Stimulated activated CD8-positive, alpha-beta memory T cell treated with anti-CD3 and anti-CD28 coated beads, Interleukin-7, amount 100 ng/mL, for 1 hour (primary cell): ENCODE data around the gene TRIM54.
"Not testable (repeated sequence)": the region's sequence is repeated elsewhere in the genome, so short reads cannot be mapped to it uniquely, and the experiment has no call there.

Source experiments
- DNase-seq, 2 donors: peaks; one replicate each; pipeline ENCODE4 v3.0.0-alpha.2; 2020; ENCODE audit warnings: low read depth in 2 of 2

The TRIM54 gene

DNA sequence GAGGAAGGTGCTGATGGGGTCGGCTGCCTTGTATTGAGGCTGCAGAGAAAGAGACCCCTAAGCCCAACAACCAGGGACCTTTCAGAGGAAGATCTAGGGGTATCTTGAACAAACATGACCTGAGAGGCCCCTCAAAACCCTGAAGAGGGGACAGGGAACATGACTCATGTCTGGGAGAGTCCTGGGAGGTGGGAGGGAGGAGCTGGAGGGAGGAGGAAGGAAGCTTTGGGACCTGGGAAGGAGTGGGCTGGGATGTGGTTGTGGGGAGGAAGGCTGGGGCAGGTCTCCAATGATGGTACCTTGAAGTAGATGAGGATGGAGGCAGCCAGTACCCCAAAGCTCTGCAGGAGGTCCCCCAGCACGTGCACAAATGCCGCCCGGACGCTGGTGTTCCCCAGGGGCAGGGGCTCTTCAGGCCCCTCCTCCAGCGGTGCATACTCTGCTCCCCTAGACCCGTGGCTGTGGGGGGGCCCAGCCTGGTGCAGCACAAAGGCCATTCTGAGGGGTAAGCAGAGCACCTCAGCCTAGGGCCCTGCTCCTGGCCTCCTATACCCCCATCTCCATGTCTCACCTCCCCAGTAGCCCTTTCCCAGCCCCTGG, 25.3 kb upstream of the TRIM54 start:
- no peak for DNase-seq

DNA sequence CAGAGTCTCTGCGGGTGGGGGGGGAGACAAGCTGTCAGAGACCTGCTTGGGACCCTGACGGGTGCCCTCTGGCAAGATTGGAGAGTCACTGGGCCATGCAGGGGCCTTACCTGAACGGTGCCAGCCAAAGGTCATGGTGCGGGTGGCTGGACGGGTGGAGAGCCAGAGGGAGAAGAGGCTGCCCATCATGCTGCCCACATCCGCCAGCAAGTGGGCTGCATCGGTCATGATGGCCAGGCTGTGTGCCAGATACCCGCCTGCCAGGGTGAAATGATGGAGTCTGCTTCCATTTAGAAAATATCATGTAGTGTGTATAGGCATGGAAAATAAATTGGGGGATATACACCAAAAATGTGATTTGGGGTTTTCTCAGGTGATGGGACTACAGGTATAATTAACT, 24.2 kb upstream of the TRIM54 start:
- no peak for DNase-seq

DNA sequence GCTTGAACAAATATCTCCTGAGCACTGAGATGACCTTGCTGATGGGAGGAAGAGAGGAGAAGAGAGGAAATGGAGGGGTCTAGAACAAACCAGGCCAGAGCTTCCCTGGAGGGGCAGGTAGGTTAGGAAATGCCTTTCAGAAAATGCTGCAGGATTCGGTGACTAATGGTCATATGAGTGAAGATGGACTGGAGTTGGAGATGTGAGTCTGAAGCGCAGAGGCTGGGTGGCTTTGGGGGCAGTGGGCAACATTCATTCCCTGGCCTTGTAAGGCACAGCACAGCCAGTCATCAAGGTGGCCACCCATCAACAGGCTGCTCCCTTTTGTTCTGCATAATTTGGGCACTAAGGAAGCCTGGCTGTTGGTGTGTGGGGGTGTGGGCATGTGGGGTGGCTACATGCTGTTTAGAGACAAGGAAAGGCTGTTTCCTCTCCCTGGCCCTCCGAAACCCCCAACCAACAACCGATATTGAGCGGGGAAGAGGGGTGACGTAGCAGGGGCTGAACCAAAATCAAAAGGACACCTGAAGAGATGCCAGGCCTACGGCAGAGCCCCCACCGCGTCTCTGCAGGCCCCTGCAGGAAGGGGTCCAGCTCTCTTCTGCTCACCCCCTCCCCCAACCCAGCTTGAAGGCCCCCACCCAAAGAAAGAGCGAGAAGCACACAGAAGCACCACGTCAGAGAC, 20.8 kb upstream of the TRIM54 start:
- no peak for DNase-seq

DNA sequence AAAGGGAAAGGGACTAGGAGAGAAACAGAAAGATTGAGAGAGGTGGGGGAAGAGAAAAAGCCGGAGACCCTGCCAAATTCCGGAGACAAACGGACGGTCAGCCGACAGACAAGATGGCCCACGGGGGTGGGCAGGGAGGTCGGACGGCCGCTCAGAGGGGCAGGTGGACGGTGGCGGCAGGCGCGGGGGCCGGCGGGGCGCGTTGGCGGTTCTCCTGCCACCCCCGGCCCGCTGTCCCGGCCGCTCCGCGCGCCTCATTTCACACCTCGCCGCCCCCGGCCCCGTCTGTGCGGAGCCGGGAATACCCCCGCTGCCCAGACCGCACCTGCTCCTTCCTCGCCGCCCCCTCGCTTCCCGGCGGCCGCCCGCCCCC, 20.3 kb upstream of the TRIM54 start:
- no peak for DNase-seq

DNA sequence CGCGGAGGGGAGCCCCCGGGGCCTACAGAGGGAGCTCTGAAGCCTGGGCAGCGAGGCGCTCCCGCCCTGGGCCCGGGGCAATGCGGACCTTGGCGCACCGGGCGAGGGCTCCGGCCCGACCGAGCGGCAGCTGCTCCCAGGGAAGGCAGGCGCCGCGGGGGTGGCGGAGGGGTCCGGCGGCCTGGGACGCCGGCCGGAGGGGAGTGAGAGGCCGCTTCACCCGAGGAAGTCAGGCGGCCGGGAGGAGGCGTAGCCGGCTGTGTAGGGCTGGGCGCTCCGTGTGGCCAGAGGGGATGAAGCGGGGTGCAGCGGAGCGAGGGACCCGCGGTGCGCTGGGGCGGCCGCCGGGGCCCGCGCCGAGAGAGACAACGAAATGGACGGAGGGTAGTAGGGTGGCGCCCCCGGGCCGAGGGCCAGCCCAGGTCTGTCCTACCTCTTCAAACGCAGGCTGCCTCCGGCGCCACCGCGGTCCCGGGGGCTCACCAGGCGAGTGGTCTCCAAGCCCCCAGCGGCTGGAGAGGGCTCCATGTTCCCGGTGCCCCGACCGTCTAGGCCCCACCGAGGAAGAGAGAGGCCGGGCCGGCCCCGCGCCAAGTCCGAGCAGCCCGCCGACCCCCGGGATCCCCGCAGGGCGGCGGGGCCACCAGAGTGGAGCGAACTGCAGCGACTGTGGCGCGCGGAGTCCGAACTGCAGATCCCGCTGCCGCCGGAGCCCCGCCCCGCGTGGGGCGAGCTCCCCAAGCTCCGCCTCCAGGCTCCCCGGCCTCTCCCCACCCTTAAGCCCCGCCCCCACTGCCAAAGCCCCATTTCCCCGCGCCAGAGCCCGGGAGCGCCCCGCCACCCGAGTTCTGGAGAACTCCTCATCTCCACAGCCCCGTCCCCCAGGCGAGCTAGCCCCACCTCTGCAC, 19.6 kb upstream of the TRIM54 start, which contains the start of gene SLC30A3:
TSS of gene SLC30A3 (minus strand) at position 669 of the 908 bp plus-strand sequence. CDS start at position 528, 141 bp downstream.
- DNase-seq, result peak; percentile 30 to 37

DNA sequence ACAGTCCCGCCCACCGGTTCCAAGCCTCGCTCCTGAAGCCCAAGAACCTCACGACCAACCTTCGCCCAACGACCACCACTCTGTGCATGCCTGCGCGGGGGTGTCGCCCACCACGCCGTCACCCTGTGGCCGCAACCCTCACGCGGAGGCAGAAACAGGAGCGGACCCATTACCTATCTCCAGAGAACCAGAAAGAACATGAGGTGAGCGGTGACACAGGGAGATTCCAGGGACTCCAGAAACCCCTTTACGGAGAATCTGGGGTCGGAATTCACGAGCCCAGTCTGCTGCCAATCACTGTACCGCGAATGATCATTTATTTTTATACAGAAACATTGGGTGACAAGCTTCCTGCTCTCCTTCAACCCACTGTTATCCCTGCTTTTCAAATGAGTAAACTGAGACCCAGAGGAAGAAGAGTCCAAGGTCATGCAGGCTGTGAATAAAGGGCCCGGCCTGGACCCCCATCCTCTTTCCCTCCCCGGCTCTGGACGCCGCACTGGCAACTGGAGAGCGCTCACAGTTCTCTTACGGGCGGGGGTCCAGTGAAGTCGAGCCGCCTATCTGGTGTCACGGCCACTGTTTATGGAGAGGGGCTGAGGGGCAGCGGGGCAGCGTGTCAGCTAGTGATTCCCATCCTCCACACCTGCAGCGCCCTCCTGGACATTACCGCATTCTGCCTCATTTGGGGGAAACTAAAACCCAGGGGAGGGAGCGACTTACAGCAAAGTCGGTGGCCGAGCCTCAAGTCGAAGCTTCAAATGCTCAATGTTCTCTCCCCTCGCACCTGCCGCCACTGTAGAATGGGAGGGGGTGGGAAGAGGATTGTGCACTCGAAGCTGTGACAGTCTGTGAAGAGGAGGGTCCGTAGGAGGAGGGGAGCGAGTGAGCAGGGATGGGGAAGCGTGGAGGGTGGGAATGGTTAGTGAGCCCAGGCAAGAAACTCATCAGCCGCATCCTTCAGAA, 18.7 kb upstream of the TRIM54 start:
- no peak for DNase-seq

DNA sequence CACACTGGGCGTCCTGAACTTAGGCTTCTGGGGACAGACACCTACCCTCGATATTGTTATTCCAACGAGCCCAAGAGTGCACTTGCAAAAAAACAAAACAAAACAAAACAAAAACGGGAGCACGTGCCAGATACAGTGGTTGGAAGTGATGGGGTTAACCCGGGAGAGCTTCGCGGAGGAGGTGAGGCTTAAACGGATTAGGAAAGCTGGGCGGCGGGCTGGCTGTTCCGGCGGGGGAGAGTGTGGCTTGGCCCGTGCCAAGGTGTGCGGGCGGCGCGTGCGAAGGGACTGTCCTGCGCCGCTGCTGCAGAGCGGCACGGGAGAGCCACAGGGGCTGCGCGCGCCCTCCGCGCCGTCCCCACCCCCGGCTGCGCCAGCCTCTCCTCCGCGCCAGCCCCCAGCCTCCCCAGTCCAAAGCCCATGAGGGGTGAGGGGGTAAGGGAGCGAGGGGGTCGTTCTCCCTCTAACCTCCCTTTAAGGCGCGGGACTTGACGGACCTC, 17.9 kb upstream of the TRIM54 start:
- DNase-seq, result no peak

DNA sequence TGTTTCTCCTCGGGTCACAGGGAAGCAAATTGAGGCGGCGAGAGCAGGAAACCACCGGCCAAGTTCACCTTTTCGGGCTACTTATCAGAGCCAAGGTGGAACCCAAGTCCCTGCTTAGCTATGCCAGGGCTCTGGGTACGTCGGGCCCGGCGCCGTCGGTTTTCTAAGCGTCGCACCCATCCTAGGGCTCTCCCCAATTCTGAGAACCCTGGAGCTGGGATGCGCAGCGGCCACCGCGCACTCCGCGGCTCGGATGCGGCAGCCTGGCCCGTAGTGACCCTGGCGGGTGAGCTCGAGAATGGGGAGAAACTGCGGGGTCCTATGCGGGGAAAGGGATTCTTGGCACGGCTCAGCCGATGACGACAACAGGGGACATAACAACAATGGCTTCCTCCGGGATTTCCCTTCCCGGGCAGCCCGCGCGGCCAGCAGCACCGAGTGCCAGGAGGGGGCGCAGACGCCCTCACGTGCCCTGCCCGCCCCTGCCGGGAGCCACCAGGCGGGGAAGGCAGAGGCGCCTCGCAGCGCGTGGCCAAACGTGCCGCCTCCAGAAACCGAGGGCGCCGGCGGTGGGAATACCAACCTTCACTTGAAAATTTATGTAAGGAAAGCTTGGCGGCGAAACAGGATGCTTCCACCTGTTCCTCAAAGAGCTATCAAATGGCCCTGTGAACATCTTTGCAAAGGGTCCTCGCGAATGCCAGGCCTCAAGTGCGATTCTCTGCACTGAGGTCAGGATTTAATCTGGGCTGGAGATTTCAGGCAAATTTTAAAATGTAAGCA, 17.3 kb upstream of the TRIM54 start:
- peak; percentile 27 to 36 for DNase-seq

DNA sequence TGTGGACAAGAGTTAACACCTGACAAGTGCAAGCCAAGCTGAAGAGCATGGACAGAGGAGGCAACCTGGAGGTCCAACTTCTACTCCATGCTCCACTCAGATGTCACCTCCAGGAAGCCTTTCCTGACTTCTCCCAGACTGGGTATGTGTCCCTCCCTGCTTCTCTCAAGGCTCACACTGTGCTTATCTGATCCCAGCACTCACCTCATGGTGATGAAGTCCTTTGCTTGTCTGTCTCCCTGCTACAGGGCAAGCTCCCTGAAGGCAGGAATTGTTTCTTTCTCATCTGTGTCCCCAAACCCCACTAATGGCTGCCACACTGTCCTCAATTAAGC, 16.7 kb upstream of the TRIM54 start:
- DNase-seq, result no peak

DNA sequence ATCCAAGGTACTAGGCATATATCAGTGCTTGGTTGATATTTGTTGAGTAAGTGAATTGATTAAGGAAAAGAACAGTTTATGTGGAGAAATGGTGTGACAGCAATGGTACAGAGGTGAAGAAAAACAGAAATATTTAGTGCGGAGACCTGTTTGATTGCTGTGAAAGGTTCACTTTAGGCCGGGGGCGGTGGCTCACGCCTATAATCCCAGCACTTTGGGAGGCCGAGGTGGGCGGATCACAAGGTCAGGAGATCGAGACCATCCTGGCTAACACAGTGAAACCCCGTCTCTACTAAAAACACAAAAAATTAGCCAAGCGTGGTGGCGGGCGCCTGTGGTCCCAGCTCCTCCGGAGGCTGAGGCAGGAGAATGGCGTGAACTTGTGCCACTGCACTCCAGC, 13.9 kb upstream of the TRIM54 start:
- not testable (repeated sequence) for DNase-seq

DNA sequence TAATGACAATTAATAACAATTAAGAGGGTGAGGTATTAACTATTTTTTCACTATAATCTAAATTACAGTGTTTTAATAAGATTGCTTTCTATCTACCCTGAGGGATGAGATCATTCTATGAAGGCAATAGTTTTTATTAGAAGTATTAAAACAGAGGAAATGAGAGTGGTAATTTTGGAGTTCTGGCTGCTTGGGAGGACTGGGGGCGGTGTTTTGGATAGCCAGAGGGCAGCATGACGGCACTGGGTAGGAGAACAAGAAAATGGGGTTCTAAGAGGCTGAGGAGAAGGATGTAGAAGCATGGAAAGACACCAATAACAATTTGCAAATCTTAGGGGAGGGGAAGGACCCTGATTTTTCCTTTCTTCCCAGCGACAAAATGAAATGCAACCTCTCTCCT, 12.1 kb upstream of the TRIM54 start:
- no peak for DNase-seq

DNA sequence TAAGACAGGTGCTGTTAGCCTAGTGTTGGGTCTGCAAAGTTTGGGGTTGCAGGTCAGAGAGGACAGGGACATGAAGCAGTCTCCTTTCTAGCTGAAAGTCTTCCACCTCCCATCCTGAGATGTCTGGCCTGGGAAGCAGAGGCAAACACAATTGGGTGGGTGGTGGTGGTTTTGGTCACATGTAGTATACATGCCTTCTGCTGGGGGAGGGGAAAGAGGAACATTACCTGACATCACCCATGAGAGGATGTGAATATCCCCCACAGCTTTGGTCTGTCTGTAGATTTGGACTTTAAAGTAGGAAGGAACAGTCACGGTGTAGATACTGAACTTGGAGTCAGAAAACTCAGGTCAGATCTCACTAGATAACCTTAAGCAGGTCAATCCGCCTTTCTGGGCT, 11.6 kb upstream of the TRIM54 start:
- no peak for DNase-seq

DNA sequence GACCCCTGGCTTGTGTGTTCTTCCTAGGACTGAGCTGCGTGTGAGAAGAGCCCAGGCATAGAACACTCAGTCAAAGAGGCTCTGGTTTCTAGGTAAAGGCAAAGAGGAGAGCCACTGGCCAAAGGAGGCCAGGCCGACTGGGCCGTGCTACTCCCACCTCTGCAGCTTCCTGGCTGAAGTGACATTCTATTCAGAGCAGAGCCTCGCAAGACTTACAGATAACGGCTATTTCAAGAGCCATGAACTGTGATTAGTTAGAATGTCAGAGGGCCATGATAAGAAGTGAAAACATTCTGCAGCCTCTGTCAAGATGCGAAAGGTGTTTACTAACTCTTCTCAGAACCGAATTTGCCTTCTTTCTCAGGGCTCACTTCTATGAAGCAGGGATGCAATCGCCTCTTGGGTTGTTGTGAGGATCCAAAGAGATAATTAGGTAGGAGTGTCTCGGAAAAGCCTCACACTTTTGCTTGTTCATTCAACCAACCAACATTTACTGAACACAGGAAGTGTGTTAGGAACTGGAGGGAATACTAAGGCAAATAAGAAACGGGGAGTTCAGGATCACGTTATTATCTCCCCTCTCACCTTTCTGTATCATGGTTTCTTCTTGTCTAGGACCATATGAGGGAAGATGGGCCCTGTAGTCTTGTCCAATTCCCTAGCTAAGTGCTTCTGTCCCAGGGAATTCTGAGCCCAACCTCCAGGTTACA, 10.4 kb upstream of the TRIM54 start:
- DNase-seq, result no peak

DNA sequence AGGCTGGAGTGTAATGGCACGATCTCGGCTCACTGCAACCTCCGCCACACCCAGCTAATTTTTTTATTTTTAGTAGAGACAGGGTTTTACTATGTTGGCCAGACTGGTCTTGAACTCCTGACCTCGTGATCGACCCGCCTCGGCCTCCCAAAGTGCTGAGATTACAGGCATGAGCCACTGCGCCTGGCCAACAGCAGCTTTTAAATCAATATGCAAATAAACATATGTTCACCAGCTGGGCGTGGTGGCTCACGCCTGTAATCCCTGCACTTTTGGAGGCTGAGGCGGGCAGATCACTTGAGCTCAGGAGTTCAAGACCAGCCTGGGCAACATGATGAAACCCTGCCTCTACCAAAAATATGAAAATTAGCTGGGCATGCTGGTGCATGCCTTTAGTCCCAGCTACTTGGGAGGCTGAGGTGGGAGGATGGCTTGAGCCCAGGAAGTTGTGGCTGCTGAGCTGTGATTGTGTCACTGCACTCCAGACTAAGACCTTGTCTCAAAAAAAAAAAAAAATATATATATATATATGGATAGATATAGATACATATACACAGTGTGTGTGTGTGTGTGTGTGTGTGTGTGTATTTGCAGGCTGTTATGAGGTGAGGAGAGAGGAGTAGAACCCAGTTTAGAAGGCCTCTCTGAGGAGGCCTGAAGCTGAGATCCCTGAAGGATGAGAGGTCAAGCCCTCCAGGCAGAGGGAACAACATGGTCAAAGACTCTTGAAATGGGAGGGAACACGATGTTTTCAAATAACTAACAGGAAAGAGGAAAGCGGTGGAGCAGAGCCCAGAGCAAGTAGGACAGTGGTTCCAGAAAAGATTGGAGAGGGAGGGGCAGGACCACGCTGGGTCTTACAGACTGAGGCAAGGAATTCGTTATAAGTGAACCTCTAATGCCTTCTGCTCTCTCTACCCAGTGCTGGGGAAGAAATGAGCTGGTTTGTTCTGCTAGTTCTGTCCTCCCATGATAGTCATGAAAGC, 9.4 kb upstream of the TRIM54 start:
- not testable (repeated sequence) for DNase-seq

DNA sequence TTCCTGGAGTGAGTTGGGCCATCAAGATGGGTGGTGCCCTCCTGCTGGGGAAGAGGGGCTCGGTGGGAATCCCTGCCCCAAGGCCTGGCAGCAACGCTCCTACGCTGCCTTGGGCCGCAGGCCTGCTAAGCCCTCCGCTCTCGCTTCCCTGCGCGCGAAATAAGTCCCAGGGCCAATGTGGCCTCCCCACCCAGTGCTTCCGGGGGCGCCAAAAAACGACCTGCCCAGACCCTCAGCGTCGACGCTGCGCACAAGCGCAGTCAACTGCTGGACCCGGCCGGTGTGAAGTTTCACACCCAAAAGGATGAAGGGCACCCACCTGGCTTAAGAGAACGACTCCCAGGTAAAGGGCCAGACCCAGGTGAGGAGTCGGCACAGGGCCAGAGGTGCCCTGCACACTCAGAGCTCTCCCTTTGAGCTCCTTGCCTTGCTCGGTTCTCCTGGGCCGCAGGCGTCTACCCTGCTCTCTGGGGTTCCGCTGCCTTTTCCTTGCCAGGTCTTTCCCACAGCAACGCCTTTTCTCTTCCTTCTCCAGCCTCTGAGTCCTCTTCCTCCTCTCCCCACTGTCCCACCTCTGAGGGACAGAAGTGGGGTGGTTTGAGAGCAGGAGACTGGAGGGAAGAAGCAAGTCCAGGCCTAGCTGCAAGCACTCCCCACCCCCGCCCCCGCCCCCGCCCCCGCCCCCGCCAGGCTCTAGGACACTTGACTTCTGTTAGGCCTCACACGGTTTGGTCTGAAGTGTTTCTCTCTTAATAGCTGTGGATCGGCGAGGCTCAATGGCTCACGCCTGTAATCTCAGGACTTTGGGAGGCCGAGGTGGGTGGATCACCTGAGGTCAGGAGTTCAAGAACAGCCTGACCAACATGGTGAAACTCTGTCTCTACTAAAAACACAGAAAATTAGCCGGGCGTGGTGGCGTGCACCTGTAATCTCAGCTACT, 6.7 kb upstream of the TRIM54 start, which contains the start of gene DNAJC5G:
TSS of gene DNAJC5G (plus strand) at position 223 of the 940 bp plus-strand sequence. CDS start 1,296 bp downstream, outside the sequence.
- no peak for DNase-seq

DNA sequence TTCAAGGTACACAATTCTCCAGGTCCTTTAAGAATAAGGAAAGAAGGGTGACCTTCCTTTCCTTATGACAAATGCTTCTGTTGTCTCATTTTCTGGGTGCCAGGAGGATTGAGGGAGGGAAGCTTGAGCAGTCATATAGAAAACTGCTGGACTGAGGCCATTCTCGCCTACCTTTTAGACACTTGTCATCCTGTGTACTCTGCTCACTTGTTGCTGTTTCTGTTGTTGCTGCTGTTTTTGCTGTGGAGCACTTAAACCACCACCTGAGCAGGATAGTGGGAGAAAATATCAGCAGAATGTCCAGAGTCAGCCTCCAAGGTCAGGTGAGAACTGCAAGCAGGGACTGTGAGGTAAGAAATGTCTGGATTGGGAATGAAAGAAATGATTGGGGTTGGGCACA, 4.2 kb upstream of the TRIM54 start:
- DNase-seq, result no peak

DNA sequence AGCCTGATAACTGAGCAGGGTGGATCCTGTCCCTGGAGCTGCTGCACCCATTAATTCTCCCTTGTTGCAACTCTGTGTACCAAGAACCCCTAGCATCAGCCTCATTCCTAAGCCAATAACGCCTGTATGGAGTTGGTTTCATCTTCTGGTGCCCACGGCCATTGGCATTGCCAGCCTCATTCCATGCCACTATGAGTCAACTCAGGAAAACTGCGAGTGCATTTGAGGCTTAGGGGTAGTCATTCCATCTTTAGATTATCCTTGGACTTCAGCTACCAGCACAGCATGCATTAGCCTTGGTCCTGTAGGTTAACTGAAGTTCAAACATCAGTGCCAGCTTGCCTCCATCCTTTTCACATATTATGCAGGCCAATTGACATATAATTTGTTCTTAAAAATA, 1.4 kb upstream of the TRIM54 start:
- DNase-seq, result no peak
